Adrenal gland (tissue), 12 donors: ENCODE measurements around the gene PCID2. TPM values are rescaled to one million over a fixed set of nuclear protein-coding genes. Genes with fewer than 3 reads are reported as not detected.

Experiments used
- DNase-seq, 7 donors: peaks; one replicate each; pipeline ENCODE4 v3.0.0-alpha.2; 2019 to 2020
- H3K27ac ChIP-seq, 5 donors: fragments of 200-600 bp; sonication (generic) in 4 of 5; 1 replicate in 3 of 5; 2 replicates in 2 of 5; pipeline versions ENCODE4 v1.5.1 to v1.8.0; 2016 to 2020; ENCODE audit warnings: mild to moderate bottlenecking in 1 of 5
- H3K27me3 ChIP-seq: fragments of 200-600 bp; 2 replicates; pipeline ENCODE4 v1.8.0; 2021
- H3K36me3 ChIP-seq, 2 donors: fragments of 200-600 bp; replicated peaks in 1 of 2; 1 replicate in 1 of 2; 2 replicates in 1 of 2; pipeline versions ENCODE4 v1.5.1 to v1.8.0; 2018 to 2022
- H3K4me1 ChIP-seq, 2 donors: fragments of 200-600 bp; replicated peaks in 1 of 2; 1 replicate in 1 of 2; 2 replicates in 1 of 2; pipeline versions ENCODE4 v1.5.1 to v1.8.0; 2018 to 2021
- H3K4me3 ChIP-seq, 4 donors: fragments of 200-600 bp; sonication (generic) in 3 of 4; one replicate each; pipeline ENCODE4 v1.5.1; 2016 to 2018
- H3K9me3 ChIP-seq, 3 donors: fragments of 200-600 bp; sonication (generic) in 1 of 3; replicated peaks in 1 of 3; 1 replicate in 2 of 3; 2 replicates in 1 of 3; pipeline versions ENCODE4 v1.5.1 to v1.8.0; 2016 to 2021
- CTCF ChIP-seq, 6 experiments: fragments of 450-650 bp in 4 of 6; fragments of 200-600 bp in 2 of 6; sonication (generic) in 1 of 6; IDR thresholded peaks; 1 replicate in 5 of 6; 2 replicates in 1 of 6; pipeline versions ENCODE4 v1.5.1 to v1.8.0; 2016 to 2021; ENCODE audit warnings: antibody characterized with exemption in 6 of 6, mild to moderate bottlenecking in 2 of 6, moderate library complexity in 1 of 6
- POLR2A ChIP-seq, 2 donors: fragments of 450-650 bp; IDR thresholded peaks; one replicate each; pipeline ENCODE4 v1.6.1; 2017; ENCODE audit warnings: antibody characterized with exemption in 2 of 2, mild to moderate bottlenecking in 2 of 2, moderate library complexity in 1 of 2
- WGBS, 4 donors: extraction: QIAGEN DNeasy Blood & Tissue Kit in 2 of 4; methylation state at CpG; one replicate each; pipeline versions ENCODE4 v1.1.5 to v1.1.7; 2013 to 2017; 5-methylcytosine and 5-hydroxymethylcytosine counted together
- intact Hi-C, 2 donors: fragments of 100-400 bp; cut with DNase I; formaldehyde crosslinking; loops; one replicate each; pipeline versions ENCODE4 v1.14.1 to v1.15.0; 2022 to 2023
- polyA plus RNA-seq, 3 donors: library from polyadenylated mRNA; stranded (reverse); fragments of 200-250 nt in 2 of 3; fragments of 350-450 nt in 1 of 3; fragmentation: Illumina TruSeq in 1 of 3; extraction: RNeasy Lipid Tissue Mini Kit (QIAGEN cat#74804) in 1 of 3; gene quantifications; one replicate each; pipeline ENCODE4 v1.2.3, GENCODE V29; 2013 to 2014
- total RNA-seq, 9 donors: library from RNA; depleted of rRNA in 4 of 9; stranded (reverse); fragments of >200 nt in 4 of 9; fragments of 120-200 nt in 1 of 9; fragmentation: NEBNext Ultra II Directional in 1 of 9; extraction: Animal tissue kit (Norgen Biotek cat#: 25700) in 1 of 9; gene quantifications; one replicate each; pipeline versions ENCODE4 v1.1.0 to v1.2.4, GENCODE V29; 2013 to 2023
- donor health status: healthy with polysubstance abuse.
- donor health status: Bipolar disorder and iron deficiency.
- donor health status: DM: yes; HTN: yes; CAD: no.
- donor health status: DM: no; HTN: no; CAD: no.
- donor health status: DM: no; HTN: no; CAD: no.
- donor health status: DM: yes; HTN: yes; CAD: no.

Gene PCID2
- total and polyA plus RNA-seq, 12 donors, result 26.4 to 87.2 (median 45.3) TPM

- H3K36me3 ChIP-seq, result peaks cover 0 to 73% of the 10 kb centered on the region in 2 donors
- H3K27ac ChIP-seq, result no peak overlapping the region
- intact Hi-C loops, result no loop called here
- H3K27me3 ChIP-seq, result no peaks in the 10 kb centered on the region
- no peaks in the 10 kb centered on the region for H3K9me3 ChIP-seq
- H3K4me3 ChIP-seq, result no peak overlapping the region
- WGBS, 4 donors, result 91 to 99% (median 94%) methylated on average over 5 to 7 of the region's 7 CpGs
- no peak for TF ChIP-seq CTCF (IDR thresholded peaks at IDR 0.05)
- no peaks in the 10 kb centered on the region for H3K4me1 ChIP-seq
- DNase-seq, result no peak
These were observed 17.0 kb upstream of the PCID2 start for GRCh38 chr13:113225515-113225914.

DNA sequence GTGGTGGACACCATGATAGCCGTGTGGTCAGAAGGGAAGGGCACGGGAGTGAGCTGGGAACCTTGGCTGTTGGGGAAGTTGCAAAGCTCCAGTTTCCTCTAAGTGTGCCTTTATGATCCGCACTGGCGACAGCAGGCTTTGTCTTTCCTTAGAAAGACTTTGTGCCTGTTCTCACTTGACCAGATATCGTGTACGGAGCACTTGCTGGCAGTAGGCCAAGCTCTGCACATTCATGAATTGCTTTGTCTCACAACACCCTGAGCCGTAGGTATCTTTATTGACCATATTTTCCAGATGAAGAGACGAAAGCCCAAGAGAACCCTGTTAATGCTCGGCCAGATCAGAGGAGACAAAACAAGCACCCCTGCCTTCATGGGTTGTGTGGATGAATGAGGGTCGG is 16.0 kb upstream of the PCID2 start:
- H3K4me3 ChIP-seq, result no peak overlapping the region
- peak in 1 of 7 donors; percentile 25 for DNase-seq
- TF ChIP-seq POLR2A (IDR thresholded peaks at IDR 0.05), result no peak
- no peak for TF ChIP-seq CTCF (IDR thresholded peaks at IDR 0.05)
- no peaks in the 10 kb centered on the region for H3K27me3 ChIP-seq
- intact Hi-C loops, result no loop called here
- H3K9me3 ChIP-seq, result no peaks in the 10 kb centered on the region
- WGBS, 4 donors, result 86 to 94% (median 90%) methylated on average over 9 to 10 of the region's 10 CpGs
- H3K4me1 ChIP-seq, result no peaks in the 10 kb centered on the region
- no peak overlapping the region for H3K27ac ChIP-seq
- H3K36me3 ChIP-seq, result peaks cover 0 to 68% of the 10 kb centered on the region in 2 donors

- Histone ChIP-seq H3K4me1 (no peaks in the 10 kb centered on the region), H3K9me3 (no peaks in the 10 kb centered on the region), H3K4me3 (no peak overlapping the region), H3K36me3 (peaks cover 0 to 57% of the 10 kb centered on the region in 2 donors), H3K27ac (no peak overlapping the region), H3K27me3 (no peaks in the 10 kb centered on the region)
- TF ChIP-seq POLR2A (IDR thresholded peaks at IDR 0.05) (no peak), CTCF (IDR thresholded peaks at IDR 0.05) (no peak)
- intact Hi-C loops, result no loop called here
- DNase-seq, result no peak
- 94 to 97% (median 95%) methylated on average over 7 of the region's 7 CpGs for WGBS, 4 donors
These were observed 14.6 kb upstream of the PCID2 start for GRCh38 chr13:113223070-113223469.

GRCh38 chr13:113220877-113221276 is 12.4 kb upstream of the PCID2 start:
- H3K27me3 ChIP-seq, result no peaks in the 10 kb centered on the region
- no peaks in the 10 kb centered on the region for H3K9me3 ChIP-seq
- peaks cover 0 to 39% of the 10 kb centered on the region in 2 donors for H3K36me3 ChIP-seq
- no peak for DNase-seq
- no peak for TF ChIP-seq POLR2A (IDR thresholded peaks at IDR 0.05)
- TF ChIP-seq CTCF (IDR thresholded peaks at IDR 0.05), result no peak
- 94 to 97% (median 96%) methylated on average over 7 of the region's 7 CpGs for WGBS, 4 donors
- intact Hi-C loops, result no loop called here
- H3K4me1 ChIP-seq, result peaks cover 14 to 20% of the 10 kb centered on the region in 2 donors
- H3K4me3 ChIP-seq, result no peak overlapping the region
- H3K27ac ChIP-seq, result no peak overlapping the region
